A172 (cell line): ENCODE data around the gene CLIP2. TPM values are rescaled to one million over a fixed set of nuclear protein-coding genes. Genes with fewer than 3 reads are reported as not detected.
"Not testable (repeated sequence)": the region's sequence is repeated elsewhere in the genome, so short reads cannot be mapped to it uniquely, and the experiment has no call there.

ENCODE experiments used
- DNase-seq: peaks from one replicate; pipeline ENCODE4 v3.0.0-alpha.2; 2015; ENCODE audit warnings: low spot score
- total RNA-seq: library from RNA; depleted of rRNA; stranded (reverse); fragments of >200 nt; shearing (Covaris generic); gene quantifications from 2 replicates; pipeline ENCODE4 v1.2.3, GENCODE V29; 2014; rRNA removed

CLIP2 gene
- total RNA-seq = 43.9 and 47.4 TPM in 2 replicates

- peak; percentile 72 for DNase-seq
Observed at GRCh38 chr7:74289018-74289658, at the start of gene CLIP2. TSS of gene CLIP2 (plus strand) at chr7:74289407. CDS start at chr7:74317547, 28,140 bp downstream.

GRCh38 chr7:74240482-74240881 lies 48.7 kb upstream of the CLIP2 start:
- DNase-seq = no peak

- no peak for DNase-seq
Observed at GRCh38 chr7:74242122-74242443, 47.1 kb upstream of the CLIP2 start.

GRCh38 chr7:74246497-74246896 lies 42.7 kb upstream of the CLIP2 start:
- no peak for DNase-seq

GRCh38 chr7:74248156-74248555 lies 41.1 kb upstream of the CLIP2 start:
- no peak for DNase-seq

GRCh38 chr7:74249058-74249457 lies 40.1 kb upstream of the CLIP2 start:
- DNase-seq = not testable (repeated sequence)

GRCh38 chr7:74252893-74253292 lies 36.3 kb upstream of the CLIP2 start:
- DNase-seq = no peak

- no peak for DNase-seq
Observed at GRCh38 chr7:74253331-74253730, 35.9 kb upstream of the CLIP2 start.

- DNase-seq = peak; percentile 34
Observed at GRCh38 chr7:74253835-74254128, 35.4 kb upstream of the CLIP2 start.

GRCh38 chr7:74254129-74254857 lies 34.9 kb upstream of the CLIP2 start, which contains the start of gene RFC2:
TSS of gene RFC2 (minus strand) at chr7:74254399. CDS start at chr7:74254383, 16 bp downstream.
- DNase-seq = peak; percentile 94

- DNase-seq = no peak
Observed at GRCh38 chr7:74254858-74255379, 34.3 kb upstream of the CLIP2 start.

- not testable (repeated sequence) for DNase-seq
Observed at GRCh38 chr7:74255461-74255860, 33.7 kb upstream of the CLIP2 start.

- peak; percentile 42 for DNase-seq
Observed at GRCh38 chr7:74256491-74257408, 32.5 kb upstream of the CLIP2 start.

GRCh38 chr7:74258639-74259038 lies 30.6 kb upstream of the CLIP2 start:
- no peak for DNase-seq

GRCh38 chr7:74262639-74263398 lies 26.4 kb upstream of the CLIP2 start:
- no peak for DNase-seq

GRCh38 chr7:74263399-74264120 lies 25.6 kb upstream of the CLIP2 start:
- no peak for DNase-seq

GRCh38 chr7:74266191-74266963 lies 22.8 kb upstream of the CLIP2 start:
- no peak for DNase-seq

GRCh38 chr7:74267756-74268565 lies 21.2 kb upstream of the CLIP2 start:
- DNase-seq = no peak

- DNase-seq = peak; percentile 71
Observed at GRCh38 chr7:74269757-74270277, 19.4 kb upstream of the CLIP2 start.
